GM21528 (cell line): ENCODE data around the gene SPDYE2B.
"Not testable (repeated sequence)": the region's sequence is repeated elsewhere in the genome, so short reads cannot be mapped to it uniquely, and the experiment has no call there.

Source experiments
- ATAC-seq: cut with Tn5 transposase; IDR thresholded peaks from one replicate; pipeline ENCODE4 v1.9.1; 2021; ENCODE audit warnings: mild to moderate bottlenecking, moderate library complexity; ENCODE audit not compliant: unreplicated experiment, low FRiP score

The SPDYE2B gene

DNA sequence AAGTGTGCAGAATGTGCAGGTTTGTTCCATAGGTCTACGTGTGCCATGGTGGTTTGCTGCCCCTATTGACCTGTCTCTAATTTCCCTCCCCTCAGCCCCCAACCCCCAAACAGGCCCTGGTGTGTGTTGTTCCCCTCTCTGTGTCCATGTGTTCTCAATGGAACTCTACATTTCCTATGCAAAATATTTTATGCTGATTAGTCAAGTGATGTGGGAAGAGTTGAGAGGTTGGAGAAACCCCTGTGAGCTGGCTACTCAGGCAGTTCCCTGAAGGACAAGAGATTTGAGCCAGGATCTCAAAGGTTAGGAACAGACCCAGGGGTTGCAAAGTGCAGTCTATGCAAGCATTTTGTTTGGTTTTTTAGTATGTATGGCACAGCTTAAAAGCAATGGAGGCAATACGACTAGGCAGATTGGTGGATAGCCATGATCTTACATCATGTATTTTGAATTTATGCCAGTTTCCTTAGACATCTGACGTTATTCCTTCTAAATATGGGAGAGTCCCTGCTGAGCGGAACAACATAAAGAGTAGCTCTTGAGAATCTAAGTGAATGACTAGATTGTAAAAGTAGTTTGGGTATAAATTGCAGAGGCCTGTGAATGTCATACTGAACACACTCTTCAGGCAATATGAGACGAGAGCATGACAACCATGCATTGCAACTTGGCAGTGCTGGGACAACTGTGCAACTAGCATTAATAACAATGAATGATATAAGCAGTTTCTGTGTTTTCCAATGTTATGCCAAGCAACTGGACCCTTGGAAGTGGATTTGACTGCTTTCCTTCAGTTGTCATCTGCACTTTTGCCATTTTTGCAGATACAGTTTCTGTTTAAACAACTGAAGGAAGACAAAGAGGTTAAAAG is 47.8 kb downstream of the SPDYE2B start:
- not testable (repeated sequence) for ATAC-seq

DNA sequence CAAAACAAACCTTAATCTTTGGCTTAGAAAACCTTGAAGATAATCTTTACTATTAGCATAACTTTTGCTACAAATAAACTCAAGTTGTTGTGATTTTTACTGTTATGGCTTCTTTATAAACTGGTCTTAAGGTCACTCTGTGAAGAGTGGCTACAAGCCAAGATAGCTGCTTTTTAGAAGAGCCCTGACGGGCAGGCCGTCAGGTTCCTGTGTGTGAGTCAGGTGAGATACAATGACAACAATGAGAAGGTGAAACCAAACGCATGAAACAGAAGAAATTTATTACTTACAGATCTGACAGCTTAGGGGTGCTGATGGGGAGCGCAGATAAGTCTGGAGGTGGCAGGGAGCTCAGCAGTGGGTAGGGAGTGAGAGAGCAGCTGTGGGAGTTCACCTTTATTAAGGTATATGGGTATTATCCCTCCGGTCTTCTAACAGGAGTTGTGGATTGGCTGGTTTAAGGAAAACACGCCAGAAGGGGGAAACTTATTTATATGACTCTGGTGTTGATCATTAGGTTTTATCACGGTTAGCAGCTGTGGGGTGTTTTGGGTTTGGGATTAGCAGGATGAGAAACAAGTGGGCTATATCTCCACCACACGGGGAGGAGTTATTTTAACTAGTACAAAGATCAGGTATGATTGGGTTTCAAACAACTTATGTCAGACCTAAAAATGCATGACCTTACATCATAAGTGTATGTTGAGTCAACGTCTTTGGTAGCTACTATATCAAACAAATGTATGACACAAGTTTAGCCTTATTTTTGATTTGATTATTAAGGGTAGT is 49.0 kb downstream of the SPDYE2B start:
- ATAC-seq: not testable (repeated sequence)
